ENCODE measurements around the gene GSAP.

DNA sequence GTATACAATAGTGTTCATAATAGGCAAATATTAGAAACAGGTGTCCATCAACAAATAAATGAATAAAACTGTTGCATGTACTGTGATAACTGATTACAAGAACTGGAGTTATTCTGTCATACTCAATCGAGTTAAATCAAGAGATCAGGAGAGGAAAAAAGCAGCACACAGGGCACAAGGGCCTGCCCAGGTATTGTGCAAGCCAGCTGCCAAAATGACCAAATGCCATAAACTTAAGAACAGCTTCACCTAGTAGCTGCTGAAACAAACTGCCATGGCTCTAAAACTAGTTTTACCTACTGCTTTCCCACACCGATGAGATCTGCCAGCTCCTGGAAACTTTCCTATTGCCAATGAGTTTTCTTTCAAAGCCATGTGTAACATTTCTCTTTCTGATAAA, 12.2 kb downstream of the GSAP start:
- TF ChIP-seq CTCF (IDR thresholded peaks at IDR 0.05) = no peak
- no peak for TF ChIP-seq POLR2A (IDR thresholded peaks at IDR 0.05)

All from ovary (tissue), 3 donors.